ENCODE data around the gene DEDD2.

DNA sequence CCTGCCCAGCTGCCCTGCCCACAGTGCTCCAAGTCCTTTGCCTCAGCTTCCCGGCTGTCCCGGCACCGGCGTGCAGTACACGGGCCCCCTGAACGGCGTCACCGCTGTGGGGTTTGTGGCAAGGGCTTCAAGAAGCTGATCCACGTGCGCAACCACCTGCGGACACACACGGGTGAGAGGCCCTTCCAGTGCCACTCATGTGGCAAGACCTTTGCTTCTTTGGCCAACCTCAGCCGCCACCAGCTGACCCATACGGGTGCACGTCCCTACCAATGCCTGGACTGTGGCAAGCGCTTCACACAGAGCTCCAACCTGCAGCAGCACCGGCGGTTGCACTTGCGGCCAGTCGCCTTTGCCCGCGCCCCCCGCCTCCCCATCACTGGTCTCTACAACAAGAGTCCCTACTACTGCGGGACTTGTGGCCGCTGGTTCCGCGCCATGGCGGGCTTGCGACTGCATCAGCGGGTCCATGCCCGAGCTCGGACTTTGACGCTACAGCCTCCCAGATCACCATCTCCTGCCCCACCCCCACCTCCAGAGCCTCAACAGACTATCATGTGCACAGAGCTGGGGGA, 8.3 kb upstream of the DEDD2 start:
- TF ChIP-seq CTCF (IDR thresholded peaks at IDR 0.05) (no peak), POLR2A (IDR thresholded peaks at IDR 0.05) (no peak), POLR2AphosphoS5 (IDR thresholded peaks at IDR 0.05) (no peak), EP300 (IDR thresholded peaks at IDR 0.05) (no peak)
